Osteocyte (in vitro differentiated cells): ENCODE data around the gene NLGN3. TPM values are rescaled to one million over a fixed set of nuclear protein-coding genes. Genes with fewer than 3 reads are reported as not detected.

Source experiments
- DNase-seq: peaks from one replicate; pipeline ENCODE4 v3.0.0; 2021; ENCODE audit warnings: mixed read lengths; ENCODE audit not compliant: unreplicated experiment; ENCODE audit errors: extremely low spot score
- H3K27ac Mint-ChIP-seq: one replicate; pipeline ENCODE4 v1.8.0; 2021; ENCODE audit warnings: mild to moderate bottlenecking, mixed read lengths; ENCODE audit not compliant: unreplicated experiment
- H3K27me3 Mint-ChIP-seq: one replicate; pipeline ENCODE4 v1.8.0; 2021; ENCODE audit warnings: mixed read lengths; ENCODE audit not compliant: unreplicated experiment
- H3K36me3 Mint-ChIP-seq: one replicate; pipeline ENCODE4 v1.8.0; 2021; ENCODE audit warnings: mixed read lengths; ENCODE audit not compliant: unreplicated experiment
- H3K4me1 Mint-ChIP-seq: one replicate; pipeline ENCODE4 v1.8.0; 2021; ENCODE audit warnings: mixed read lengths; ENCODE audit not compliant: unreplicated experiment
- H3K4me3 Mint-ChIP-seq: one replicate; pipeline ENCODE4 v1.8.0; 2021; ENCODE audit warnings: mild to moderate bottlenecking, moderate library complexity, mixed read lengths; ENCODE audit not compliant: unreplicated experiment
- H3K9me3 Mint-ChIP-seq: one replicate; pipeline ENCODE4 v1.8.0; 2021; ENCODE audit warnings: mixed read lengths; ENCODE audit not compliant: unreplicated experiment
- total RNA-seq: library from RNA; stranded (reverse); gene quantifications from 2 replicates; pipeline ENCODE4 v1.2.1, GENCODE V29; 2021
- TF ChIP-seq, protein P1 (sequence below): fragments of 200-600 bp; sonication (generic); IDR thresholded peaks from 2 replicates; pipeline ENCODE4 v1.5.0; 2021; ENCODE audit warnings: antibody characterized with exemption, mild to moderate bottlenecking, moderate library complexity

The NLGN3 gene
- total RNA-seq, 1 donor from 2014 or later: 0.51 TPM

DNA sequence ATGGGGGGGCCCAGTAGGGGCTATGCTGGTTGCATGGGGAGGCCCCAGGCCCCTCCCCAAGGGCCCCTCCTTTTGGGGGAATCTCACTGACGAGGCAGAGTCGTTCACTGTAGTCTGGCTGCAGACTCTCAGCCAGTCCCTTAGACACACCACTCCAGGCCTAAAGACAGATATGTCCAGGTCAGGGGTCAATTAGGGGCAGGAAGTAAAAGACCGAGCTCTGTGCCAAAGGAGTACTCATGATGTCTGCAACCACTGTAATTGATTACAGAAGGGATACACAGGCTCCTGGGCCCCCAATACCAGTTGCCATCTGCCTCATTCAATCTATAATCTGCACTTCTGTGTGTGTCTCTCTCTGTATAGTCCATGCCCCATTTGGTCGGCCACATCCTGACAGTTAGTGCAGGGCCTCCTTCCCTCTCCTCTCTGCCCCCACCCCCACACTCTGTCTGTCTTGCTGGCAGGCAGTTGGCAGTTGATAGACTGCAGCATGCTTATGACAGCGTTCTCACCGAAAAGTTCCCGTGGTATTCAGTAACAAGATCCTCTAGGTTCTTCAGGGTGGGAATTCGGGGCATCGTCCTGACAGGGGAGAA lies 36.8 kb upstream of the NLGN3 start:
- Mint-ChIP-seq H3K27ac (no peak overlapping the region), H3K36me3 (no peaks in the 10 kb centered on the region), H3K9me3 (no peaks in the 10 kb centered on the region), H3K27me3 (no peaks in the 10 kb centered on the region), H3K4me1 (peaks cover 12% of the 10 kb centered on the region), H3K4me3 (no peak overlapping the region)
- TF ChIP-seq, protein P1, sequence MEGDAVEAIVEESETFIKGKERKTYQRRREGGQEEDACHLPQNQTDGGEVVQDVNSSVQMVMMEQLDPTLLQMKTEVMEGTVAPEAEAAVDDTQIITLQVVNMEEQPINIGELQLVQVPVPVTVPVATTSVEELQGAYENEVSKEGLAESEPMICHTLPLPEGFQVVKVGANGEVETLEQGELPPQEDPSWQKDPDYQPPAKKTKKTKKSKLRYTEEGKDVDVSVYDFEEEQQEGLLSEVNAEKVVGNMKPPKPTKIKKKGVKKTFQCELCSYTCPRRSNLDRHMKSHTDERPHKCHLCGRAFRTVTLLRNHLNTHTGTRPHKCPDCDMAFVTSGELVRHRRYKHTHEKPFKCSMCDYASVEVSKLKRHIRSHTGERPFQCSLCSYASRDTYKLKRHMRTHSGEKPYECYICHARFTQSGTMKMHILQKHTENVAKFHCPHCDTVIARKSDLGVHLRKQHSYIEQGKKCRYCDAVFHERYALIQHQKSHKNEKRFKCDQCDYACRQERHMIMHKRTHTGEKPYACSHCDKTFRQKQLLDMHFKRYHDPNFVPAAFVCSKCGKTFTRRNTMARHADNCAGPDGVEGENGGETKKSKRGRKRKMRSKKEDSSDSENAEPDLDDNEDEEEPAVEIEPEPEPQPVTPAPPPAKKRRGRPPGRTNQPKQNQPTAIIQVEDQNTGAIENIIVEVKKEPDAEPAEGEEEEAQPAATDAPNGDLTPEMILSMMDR: no peak
- no peak for DNase-seq

DNA sequence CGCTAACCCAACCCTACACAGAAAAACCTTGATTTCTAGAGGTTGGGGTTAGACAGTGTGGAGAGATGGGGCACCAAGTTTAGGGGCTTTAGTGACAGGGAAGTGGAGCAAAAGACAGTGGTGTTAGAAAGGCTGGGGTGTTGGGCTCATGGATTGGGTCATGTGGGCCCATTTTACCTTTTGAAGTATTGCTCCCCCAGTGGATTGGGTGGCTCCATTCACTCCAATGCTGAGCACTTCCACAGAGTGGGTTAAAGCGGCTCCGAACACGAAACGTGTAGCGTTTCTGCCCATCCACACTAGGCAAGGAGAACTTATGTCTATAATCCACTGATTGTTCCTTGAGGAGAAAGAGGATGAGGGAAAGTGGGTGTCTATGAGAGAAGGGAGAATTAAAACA lies 35.6 kb upstream of the NLGN3 start:
- Mint-ChIP-seq H3K4me3 (no peak overlapping the region), H3K4me1 (peaks cover 4% of the 10 kb centered on the region), H3K9me3 (no peaks in the 10 kb centered on the region), H3K36me3 (no peaks in the 10 kb centered on the region), H3K27me3 (no peaks in the 10 kb centered on the region), H3K27ac (no peak overlapping the region)
- TF ChIP-seq, protein P1: no peak
- no peak for DNase-seq

DNA sequence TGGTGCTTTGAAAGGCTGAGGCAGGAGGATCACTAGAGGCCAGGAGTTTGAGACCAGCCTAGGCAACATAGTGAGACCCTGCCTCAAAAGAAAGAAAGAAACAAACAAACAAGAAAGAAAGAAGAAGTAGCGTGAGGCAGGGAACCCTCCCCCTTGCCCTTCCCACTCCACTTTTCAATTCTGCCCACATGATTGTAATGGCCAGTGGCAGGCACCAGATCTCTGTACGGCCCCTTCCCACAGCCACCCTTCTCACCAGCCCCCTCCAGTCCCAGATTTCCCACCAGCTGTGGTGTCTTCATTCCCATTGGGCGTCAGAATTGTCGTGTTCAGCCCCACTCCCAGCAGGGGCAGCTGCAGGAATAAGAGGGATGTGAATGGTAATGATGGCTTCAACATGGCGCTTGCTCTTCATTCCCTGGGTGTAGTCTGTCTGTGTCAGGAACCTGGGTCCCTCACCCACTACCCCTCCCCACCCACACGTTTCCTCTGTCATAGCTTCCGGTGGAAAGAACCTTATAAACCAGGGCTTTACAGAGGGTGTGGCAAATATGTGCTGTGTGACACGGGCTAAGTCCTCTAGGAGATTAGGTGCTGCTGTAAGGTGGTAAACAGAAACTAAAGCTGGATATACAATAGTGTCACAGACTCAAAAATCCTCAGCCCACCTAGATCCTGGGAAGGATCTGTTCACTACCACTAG lies 33.3 kb upstream of the NLGN3 start, which contains the start of gene IL2RG:
Gene IL2RG (minus strand): TSS at position 437 of the 703 bp plus-strand sequence. CDS start 38 bp downstream, at position 399.
- no peaks in the 10 kb centered on the region for H3K9me3 Mint-ChIP-seq
- no peak within 1 kb of the TSS for H3K4me3 Mint-ChIP-seq
- no peak within 1 kb of the TSS for H3K27ac Mint-ChIP-seq
- no peaks in the 10 kb centered on the region for H3K4me1 Mint-ChIP-seq
- no peaks in the 10 kb centered on the region for H3K36me3 Mint-ChIP-seq
- TF ChIP-seq, protein P1: no peak
- H3K27me3 Mint-ChIP-seq: no peaks in the 10 kb centered on the region
- DNase-seq: no peak

DNA sequence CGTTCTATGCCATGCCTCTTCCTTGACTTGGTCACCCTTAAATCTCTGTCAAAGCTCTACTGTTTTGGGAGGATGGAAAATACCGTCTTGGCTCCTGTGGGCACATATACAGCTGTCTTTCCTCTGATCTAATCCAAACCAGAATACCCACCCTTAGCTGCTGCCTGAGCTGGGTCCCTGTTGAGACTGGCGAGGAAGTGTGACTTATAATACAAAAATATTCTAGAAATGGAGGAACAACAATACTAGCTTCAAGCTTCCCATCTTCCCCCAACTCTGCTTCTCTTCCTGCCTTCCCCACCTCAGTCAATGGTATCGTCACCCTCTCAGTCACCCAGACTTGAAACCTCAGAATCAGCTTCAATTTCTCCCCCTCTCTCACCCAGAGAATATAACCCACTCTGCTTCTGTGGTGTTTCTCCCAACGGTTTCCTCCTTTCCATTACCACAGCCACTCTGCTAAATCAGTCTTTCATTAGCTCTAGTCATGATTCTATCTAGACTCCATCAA lies 32.7 kb upstream of the NLGN3 start:
- TF ChIP-seq, protein P1: no peak
- H3K27ac Mint-ChIP-seq: no peak overlapping the region

DNA sequence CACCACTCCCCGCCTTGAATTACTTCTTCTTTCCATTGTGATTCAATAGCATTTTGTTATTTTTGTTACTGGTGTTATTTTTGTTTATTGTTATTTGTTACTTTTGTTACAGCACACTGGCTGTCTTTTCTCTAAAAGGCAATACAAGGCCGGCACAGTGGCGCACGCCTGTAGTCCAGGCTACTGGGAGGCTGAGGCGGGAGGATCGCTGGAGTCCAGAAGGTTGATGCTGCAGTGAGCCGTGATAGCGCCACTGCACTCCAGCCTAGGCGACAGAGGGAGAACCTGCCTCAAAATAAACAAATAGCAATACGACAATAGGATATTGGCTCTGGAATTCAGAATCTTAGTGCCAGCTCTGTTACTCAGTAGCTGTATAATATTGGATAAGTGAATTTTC lies 27.3 kb upstream of the NLGN3 start:
- Mint-ChIP-seq H3K27me3 (no peaks in the 10 kb centered on the region), H3K4me3 (no peak overlapping the region), H3K27ac (no peak overlapping the region), H3K36me3 (peaks cover 3% of the 10 kb centered on the region), H3K4me1 (no peaks in the 10 kb centered on the region), H3K9me3 (peaks cover 4% of the 10 kb centered on the region)
- no peak for DNase-seq
- TF ChIP-seq, protein P1: no peak

More for the DNA sequence above, 32.7 kb upstream of the NLGN3 start:
- H3K27me3 Mint-ChIP-seq: no peaks in the 10 kb centered on the region
- no peak overlapping the region for H3K4me3 Mint-ChIP-seq
- H3K36me3 Mint-ChIP-seq: no peaks in the 10 kb centered on the region
- no peaks in the 10 kb centered on the region for H3K4me1 Mint-ChIP-seq
- no peak for DNase-seq
- no peaks in the 10 kb centered on the region for H3K9me3 Mint-ChIP-seq
